Neural cell (in vitro differentiated cells): ENCODE data around the gene ANKS1B.

ENCODE experiments used
- EP300 ChIP-seq: fragments of 450-650 bp; conservative IDR thresholded peaks from 2 replicates; pipeline ENCODE4 v1.6.1; 2014; ENCODE audit warnings: antibody characterized with exemption, mild to moderate bottlenecking, moderate library complexity; ENCODE audit not compliant: poor library complexity, severe bottlenecking
- EZH2 ChIP-seq: fragments of 200-600, 300-800 bp; shearing (Covaris generic), sonication (generic); IDR thresholded peaks from 2 replicates; pipeline ENCODE4 v1.6.1; 2014; ENCODE audit warnings: antibody characterized with exemption, low read length, borderline replicate concordance, mild to moderate bottlenecking; ENCODE audit not compliant: insufficient read depth, poor library complexity, severe bottlenecking
- MXI1 ChIP-seq: fragments of 450-650 bp; conservative IDR thresholded peaks from 2 replicates; pipeline ENCODE4 v1.6.1; 2014; ENCODE audit warnings: antibody characterized with exemption, mild to moderate bottlenecking; ENCODE audit not compliant: poor library complexity, severe bottlenecking
- POLR2AphosphoS5 ChIP-seq: IDR thresholded peaks from 2 replicates; pipeline ENCODE4 v1.6.1; 2012
- RAD21 ChIP-seq: fragments of 450-650 bp; conservative IDR thresholded peaks from 2 replicates; pipeline ENCODE4 v1.6.1; 2014; ENCODE audit warnings: antibody characterized with exemption, mild to moderate bottlenecking, moderate library complexity
- SMC3 ChIP-seq: fragments of 450-650 bp; conservative IDR thresholded peaks from 2 replicates; pipeline ENCODE4 v1.6.1; 2014; ENCODE audit warnings: antibody characterized with exemption, mild to moderate bottlenecking, moderate library complexity; ENCODE audit not compliant: poor library complexity
- TAF1 ChIP-seq: IDR thresholded peaks from 2 replicates; pipeline ENCODE4 v1.6.1; 2012; ENCODE audit warnings: low read depth
- TF ChIP-seq, protein P1 (sequence below): fragments of 450-650 bp; IDR thresholded peaks from 2 replicates; pipeline ENCODE4 v1.5.1; 2014; ENCODE audit warnings: antibody characterized with exemption, mild to moderate bottlenecking, moderate library complexity; ENCODE audit not compliant: poor library complexity, severe bottlenecking
- TF ChIP-seq, protein P2 (sequence below): IDR thresholded peaks from 2 replicates; pipeline ENCODE4 v1.6.1; 2012; ENCODE audit warnings: borderline replicate concordance

DNA sequence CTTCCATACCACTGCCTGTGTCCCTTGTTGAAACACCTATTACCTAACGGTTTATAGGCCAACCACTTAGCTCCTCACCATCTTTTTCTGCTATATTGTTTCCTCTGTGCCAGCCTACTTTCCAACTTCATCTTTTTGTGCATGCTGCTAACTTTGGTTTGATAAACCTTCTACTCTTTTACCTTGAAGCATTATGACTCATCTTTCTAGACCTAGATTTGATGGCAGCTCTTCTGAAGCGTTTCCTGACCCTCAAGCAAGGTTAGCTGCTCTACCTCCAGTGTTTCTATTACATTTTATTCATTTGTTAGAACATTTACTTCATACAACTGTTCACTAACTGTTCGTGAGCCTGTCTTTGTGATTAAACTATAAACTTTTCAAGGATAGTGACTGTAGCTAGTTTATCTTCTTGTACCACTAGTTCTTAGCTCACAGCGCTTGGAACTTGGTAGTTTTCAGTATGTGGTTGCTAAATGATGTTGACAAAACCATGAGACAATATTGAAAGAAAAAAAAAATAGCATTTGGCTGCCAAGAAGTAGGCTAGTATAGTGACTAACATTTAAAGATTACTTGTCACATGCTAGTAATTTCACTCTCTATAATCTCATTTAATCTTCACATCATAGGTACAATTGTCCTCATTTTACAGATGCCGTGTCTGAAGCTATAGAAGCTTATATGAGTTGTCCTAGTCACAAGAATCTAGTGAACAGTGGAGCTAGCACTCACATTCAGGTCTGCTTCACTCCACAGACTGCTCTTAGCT lies 1260.2 kb downstream of the ANKS1B start:
- TF ChIP-seq RAD21 (no peak), POLR2AphosphoS5 (no peak), EZH2 (no peak), EP300 (no peak), MXI1 (no peak), TAF1 (no peak), SMC3 (no peak)
- TF ChIP-seq, protein P1, sequence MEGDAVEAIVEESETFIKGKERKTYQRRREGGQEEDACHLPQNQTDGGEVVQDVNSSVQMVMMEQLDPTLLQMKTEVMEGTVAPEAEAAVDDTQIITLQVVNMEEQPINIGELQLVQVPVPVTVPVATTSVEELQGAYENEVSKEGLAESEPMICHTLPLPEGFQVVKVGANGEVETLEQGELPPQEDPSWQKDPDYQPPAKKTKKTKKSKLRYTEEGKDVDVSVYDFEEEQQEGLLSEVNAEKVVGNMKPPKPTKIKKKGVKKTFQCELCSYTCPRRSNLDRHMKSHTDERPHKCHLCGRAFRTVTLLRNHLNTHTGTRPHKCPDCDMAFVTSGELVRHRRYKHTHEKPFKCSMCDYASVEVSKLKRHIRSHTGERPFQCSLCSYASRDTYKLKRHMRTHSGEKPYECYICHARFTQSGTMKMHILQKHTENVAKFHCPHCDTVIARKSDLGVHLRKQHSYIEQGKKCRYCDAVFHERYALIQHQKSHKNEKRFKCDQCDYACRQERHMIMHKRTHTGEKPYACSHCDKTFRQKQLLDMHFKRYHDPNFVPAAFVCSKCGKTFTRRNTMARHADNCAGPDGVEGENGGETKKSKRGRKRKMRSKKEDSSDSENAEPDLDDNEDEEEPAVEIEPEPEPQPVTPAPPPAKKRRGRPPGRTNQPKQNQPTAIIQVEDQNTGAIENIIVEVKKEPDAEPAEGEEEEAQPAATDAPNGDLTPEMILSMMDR: no peak
- TF ChIP-seq, protein P2, sequence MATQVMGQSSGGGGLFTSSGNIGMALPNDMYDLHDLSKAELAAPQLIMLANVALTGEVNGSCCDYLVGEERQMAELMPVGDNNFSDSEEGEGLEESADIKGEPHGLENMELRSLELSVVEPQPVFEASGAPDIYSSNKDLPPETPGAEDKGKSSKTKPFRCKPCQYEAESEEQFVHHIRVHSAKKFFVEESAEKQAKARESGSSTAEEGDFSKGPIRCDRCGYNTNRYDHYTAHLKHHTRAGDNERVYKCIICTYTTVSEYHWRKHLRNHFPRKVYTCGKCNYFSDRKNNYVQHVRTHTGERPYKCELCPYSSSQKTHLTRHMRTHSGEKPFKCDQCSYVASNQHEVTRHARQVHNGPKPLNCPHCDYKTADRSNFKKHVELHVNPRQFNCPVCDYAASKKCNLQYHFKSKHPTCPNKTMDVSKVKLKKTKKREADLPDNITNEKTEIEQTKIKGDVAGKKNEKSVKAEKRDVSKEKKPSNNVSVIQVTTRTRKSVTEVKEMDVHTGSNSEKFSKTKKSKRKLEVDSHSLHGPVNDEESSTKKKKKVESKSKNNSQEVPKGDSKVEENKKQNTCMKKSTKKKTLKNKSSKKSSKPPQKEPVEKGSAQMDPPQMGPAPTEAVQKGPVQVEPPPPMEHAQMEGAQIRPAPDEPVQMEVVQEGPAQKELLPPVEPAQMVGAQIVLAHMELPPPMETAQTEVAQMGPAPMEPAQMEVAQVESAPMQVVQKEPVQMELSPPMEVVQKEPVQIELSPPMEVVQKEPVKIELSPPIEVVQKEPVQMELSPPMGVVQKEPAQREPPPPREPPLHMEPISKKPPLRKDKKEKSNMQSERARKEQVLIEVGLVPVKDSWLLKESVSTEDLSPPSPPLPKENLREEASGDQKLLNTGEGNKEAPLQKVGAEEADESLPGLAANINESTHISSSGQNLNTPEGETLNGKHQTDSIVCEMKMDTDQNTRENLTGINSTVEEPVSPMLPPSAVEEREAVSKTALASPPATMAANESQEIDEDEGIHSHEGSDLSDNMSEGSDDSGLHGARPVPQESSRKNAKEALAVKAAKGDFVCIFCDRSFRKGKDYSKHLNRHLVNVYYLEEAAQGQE: no peak
